B cell (primary cell): Measurements from ENCODE around the gene LZIC. TPM values are rescaled to one million over a fixed set of nuclear protein-coding genes. Genes with fewer than 3 reads are reported as not detected.

Source experiments
- ATAC-seq: fragments of 200-7000 bp; cut with Tn5 transposase; one replicate; pipeline ENCODE4 v1.10.0; 2021; ENCODE audit warnings: low read depth, mild to moderate bottlenecking, moderate number of reproducible peaks, moderate library complexity
- CTCF ChIA-PET: fragments of 350-600 bp; sonication (Branson Sonifier 250); formaldehyde crosslinking; loops from one replicate; lab custom pipeline; 2021; ENCODE audit warnings: antibody characterized with exemption, inconsistent platforms; lab: Charles Lee
- POLR2A ChIA-PET: fragments of 350-600 bp; sonication (Branson Sonifier 250); formaldehyde crosslinking; loops from one replicate; lab custom pipeline; 2021; ENCODE audit warnings: antibody characterized with exemption; lab: Charles Lee
- DNase-seq: peaks from one replicate; pipeline ENCODE4 v3.0.0; 2013
- H2AFZ ChIP-seq: 2 replicates; pipeline ENCODE4 v1.6.1; 2012; ENCODE audit warnings: mild to moderate bottlenecking, low read depth, low read length; ENCODE audit not compliant: insufficient read depth, poor library complexity, severe bottlenecking
- H3K27ac ChIP-seq, 2 donors: 1 replicate in 1 of 2; 2 replicates in 1 of 2; pipeline ENCODE4 v1.5.1; 2012 to 2013; ENCODE audit warnings: low read length in 2 of 2, mild to moderate bottlenecking in 2 of 2, moderate library complexity in 1 of 2
- H3K27me3 ChIP-seq, 4 experiments: fragments of 200-600 bp in 1 of 4; sonication (generic) in 1 of 4; replicated peaks in 1 of 4; 1 replicate in 2 of 4; 2 replicates in 2 of 4; pipeline versions ENCODE4 v1.6.1 to v1.7.0; 2013 to 2016; ENCODE audit warnings: low read length in 3 of 4, mild to moderate bottlenecking in 2 of 4, mixed read lengths in 1 of 4, moderate library complexity in 1 of 4; ENCODE audit not compliant: insufficient read depth in 4 of 4, control insufficient read depth in 3 of 4; ENCODE audit errors: control extremely low read depth in 1 of 4
- H3K36me3 ChIP-seq, 2 experiments: replicated peaks in 1 of 2; 1 replicate in 1 of 2; 2 replicates in 1 of 2; pipeline versions ENCODE4 v1.6.1 to v1.7.1; 2013; ENCODE audit warnings: low read length in 1 of 2; ENCODE audit not compliant: insufficient read depth in 2 of 2, control insufficient read depth in 1 of 2; ENCODE audit errors: control extremely low read depth in 1 of 2, extremely low read depth in 1 of 2
- H3K4me1 ChIP-seq, 2 donors: fragments of 200-600 bp in 1 of 2; sonication (generic) in 1 of 2; 1 replicate in 1 of 2; 2 replicates in 1 of 2; pipeline versions ENCODE4 v1.5.1 to v1.6.1; 2013 to 2017; ENCODE audit warnings: low read length in 2 of 2; ENCODE audit not compliant: control insufficient read depth in 2 of 2, insufficient read depth in 2 of 2
- H3K4me2 ChIP-seq: replicated peaks from 2 replicates; pipeline ENCODE3; 2012; ENCODE audit warnings: mild to moderate bottlenecking, low read depth, low read length; ENCODE audit not compliant: poor library complexity, severe bottlenecking
- H3K4me3 ChIP-seq, 5 experiments: fragments of 200-600 bp in 1 of 5; sonication (generic) in 1 of 5; 1 replicate in 3 of 5; 2 replicates in 2 of 5; pipeline versions ENCODE4 v1.5.1 to v1.7.0; 2011 to 2016; ENCODE audit warnings: low read length in 4 of 5, mild to moderate bottlenecking in 4 of 5, low read depth in 2 of 5, control low read depth in 1 of 5, moderate library complexity in 1 of 5; ENCODE audit not compliant: insufficient read depth in 1 of 5; ENCODE audit errors: control extremely low read depth in 1 of 5, extremely low read depth in 1 of 5
- H3K79me2 ChIP-seq: fragments of 200-600 bp; sonication (generic); one replicate; pipeline ENCODE4 v1.6.0; 2016; ENCODE audit warnings: low read length; ENCODE audit not compliant: control insufficient read depth, insufficient read depth
- H3K9ac ChIP-seq: fragments of 200-600 bp; sonication (generic); 2 replicates; pipeline ENCODE4 v1.6.1; 2017; ENCODE audit warnings: mild to moderate bottlenecking, low read length, moderate library complexity
- H3K9me3 ChIP-seq, 3 donors: one replicate each; pipeline versions ENCODE4 v1.6.1 to v1.7.1; 2013; ENCODE audit warnings: low read length in 2 of 3; ENCODE audit not compliant: control insufficient read depth in 2 of 3, insufficient read depth in 1 of 3; ENCODE audit errors: control extremely low read depth in 1 of 3
- H4K20me1 ChIP-seq: 2 replicates; pipeline ENCODE4 v1.6.0; 2012; ENCODE audit warnings: mild to moderate bottlenecking, low read length; ENCODE audit not compliant: insufficient read depth, control insufficient read depth, poor library complexity, severe bottlenecking
- H3K27ac Mint-ChIP-seq: one replicate; pipeline ENCODE4 v1.8.0; 2021; ENCODE audit warnings: mixed read lengths
- H3K27me3 Mint-ChIP-seq: one replicate; pipeline ENCODE4 v1.8.0; 2021; ENCODE audit warnings: mixed read lengths
- H3K4me1 Mint-ChIP-seq: one replicate; pipeline ENCODE4 v1.8.0; 2021; ENCODE audit warnings: mixed read lengths
- H3K4me3 Mint-ChIP-seq: one replicate; pipeline ENCODE4 v1.8.0; 2021; ENCODE audit warnings: mixed read lengths
- H3K9me3 Mint-ChIP-seq: one replicate; pipeline ENCODE4 v1.8.0; 2022; ENCODE audit warnings: mixed read lengths; ENCODE audit not compliant: insufficient read depth
- EZH2 ChIP-seq: IDR thresholded peaks from 2 replicates; pipeline ENCODE4 v1.6.1; 2012; ENCODE audit warnings: borderline replicate concordance, low read depth, mild to moderate bottlenecking, moderate library complexity, low read length; ENCODE audit not compliant: insufficient read depth, poor library complexity, severe bottlenecking
- whole genome bisulfite sequencing: methylation state at CpG from one replicate; pipeline ENCODE4 v1.1.5; 2013; ENCODE audit warnings: missing lambda C conversion rate; ENCODE audit not compliant: insufficient coverage; 5-methylcytosine and 5-hydroxymethylcytosine counted together
- intact Hi-C: fragments of 100-400 bp; cut with micrococcal nuclease; formaldehyde crosslinking; loops from one replicate; pipeline ENCODE4 v1.10.0; 2022
- polyA plus RNA-seq: library from polyadenylated mRNA; depleted of rRNA; stranded (reverse); fragments of >200 nt; gene quantifications from 2 replicates; pipeline ENCODE4 v1.2.3, GENCODE V29; 2012
- total RNA-seq, 2 donors: library from RNA; stranded (reverse); fragments of 120-200 nt in 1 of 2; gene quantifications; 1 replicate in 1 of 2; 2 replicates in 1 of 2; pipeline versions ENCODE4 v1.2.3 to v1.2.4, GENCODE V29; 2013 to 2022
- TF ChIP-seq, protein P1 (sequence below): fragments of 200-600 bp; IDR thresholded peaks from one replicate; pipeline ENCODE4 v1.8.0; 2022; ENCODE audit warnings: antibody characterized with exemption, mild to moderate bottlenecking

LZIC gene
- total and polyA plus RNA-seq, 2 donors (not counting 1 experiment from before 2014, with no cell fraction given), result 6.2 to 26.0 TPM

DNA sequence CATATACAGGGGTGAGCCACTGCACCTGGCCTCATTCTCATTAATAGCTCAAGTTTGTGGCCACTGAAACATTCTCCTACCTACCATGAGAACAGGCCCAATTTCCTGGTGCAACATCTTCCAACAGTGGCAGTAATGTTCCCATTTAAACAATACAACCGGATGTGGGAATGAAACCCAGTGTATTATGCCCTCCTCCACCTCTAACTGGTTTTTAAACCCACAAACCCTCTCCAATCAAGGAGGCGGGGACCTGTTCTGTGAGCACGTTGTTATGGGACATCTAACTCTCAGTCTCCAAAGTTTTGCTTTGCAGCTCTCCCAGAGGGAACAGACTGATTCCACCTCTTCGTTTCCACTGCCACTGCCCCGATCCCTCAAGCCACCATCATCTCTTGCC is 35.8 kb downstream of the LZIC start:
- H3K36me3 ChIP-seq, result no peaks in the 10 kb centered on the region
- CTCF ChIA-PET, result no interaction called here
- WGBS, result 93% methylated on average over 5 of the region's 5 CpGs
- no peak overlapping the region for H3K9ac ChIP-seq
- no peaks in the 10 kb centered on the region for H3K9me3 ChIP-seq
- Mint-ChIP-seq H3K9me3 (no peaks in the 10 kb centered on the region), H3K4me3 (no peak overlapping the region), H3K27ac (no peak overlapping the region), H3K4me1 (peaks cover 29% of the 10 kb centered on the region), H3K27me3 (no peaks in the 10 kb centered on the region)
- DNase-seq (no peak), ATAC-seq (no peak)
- no peak overlapping the region for H3K4me2 ChIP-seq
- H4K20me1 ChIP-seq, result no peaks in the 10 kb centered on the region
- POLR2A ChIA-PET, result no interaction called here
- no peak overlapping the region for H3K27ac ChIP-seq
- peaks cover 25% of the 10 kb centered on the region for H3K79me2 ChIP-seq
- TF ChIP-seq, protein P1, sequence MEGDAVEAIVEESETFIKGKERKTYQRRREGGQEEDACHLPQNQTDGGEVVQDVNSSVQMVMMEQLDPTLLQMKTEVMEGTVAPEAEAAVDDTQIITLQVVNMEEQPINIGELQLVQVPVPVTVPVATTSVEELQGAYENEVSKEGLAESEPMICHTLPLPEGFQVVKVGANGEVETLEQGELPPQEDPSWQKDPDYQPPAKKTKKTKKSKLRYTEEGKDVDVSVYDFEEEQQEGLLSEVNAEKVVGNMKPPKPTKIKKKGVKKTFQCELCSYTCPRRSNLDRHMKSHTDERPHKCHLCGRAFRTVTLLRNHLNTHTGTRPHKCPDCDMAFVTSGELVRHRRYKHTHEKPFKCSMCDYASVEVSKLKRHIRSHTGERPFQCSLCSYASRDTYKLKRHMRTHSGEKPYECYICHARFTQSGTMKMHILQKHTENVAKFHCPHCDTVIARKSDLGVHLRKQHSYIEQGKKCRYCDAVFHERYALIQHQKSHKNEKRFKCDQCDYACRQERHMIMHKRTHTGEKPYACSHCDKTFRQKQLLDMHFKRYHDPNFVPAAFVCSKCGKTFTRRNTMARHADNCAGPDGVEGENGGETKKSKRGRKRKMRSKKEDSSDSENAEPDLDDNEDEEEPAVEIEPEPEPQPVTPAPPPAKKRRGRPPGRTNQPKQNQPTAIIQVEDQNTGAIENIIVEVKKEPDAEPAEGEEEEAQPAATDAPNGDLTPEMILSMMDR, result no peak
- TF ChIP-seq EZH2, result no peak
- H2AFZ ChIP-seq, result no peak overlapping the region
- H3K4me3 ChIP-seq, result no peak overlapping the region
- intact Hi-C loops, result no loop called here
- H3K4me1 ChIP-seq, result peaks cover 10 to 18% of the 10 kb centered on the region in 2 donors
- H3K27me3 ChIP-seq, result no peaks in the 10 kb centered on the region

DNA sequence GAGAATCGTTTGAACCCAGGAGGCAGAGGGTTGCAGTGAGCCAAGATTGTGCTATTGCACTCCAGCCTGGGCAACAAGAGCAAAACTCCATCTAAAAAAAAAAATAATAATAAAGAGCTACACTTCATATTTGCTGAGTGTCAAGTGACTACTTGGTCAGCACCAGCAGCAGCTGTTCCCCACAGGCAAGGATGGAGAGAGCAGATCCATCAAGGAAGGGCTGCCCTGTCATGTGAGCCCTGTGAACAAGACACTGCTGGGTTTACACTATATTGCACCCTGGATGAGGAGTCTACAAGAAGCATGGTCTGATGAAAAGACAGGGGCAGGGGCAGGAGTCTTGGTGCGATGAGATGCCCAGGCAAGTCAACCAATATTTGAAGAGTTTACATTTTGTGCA is 36.7 kb downstream of the LZIC start:
- H3K9me3 Mint-ChIP-seq, result no peaks in the 10 kb centered on the region
- H3K79me2 ChIP-seq, result peaks cover 33% of the 10 kb centered on the region
- no peak overlapping the region for H3K9ac ChIP-seq
- no peaks in the 10 kb centered on the region for H3K27me3 ChIP-seq
- ATAC-seq (no peak), DNase-seq (no peak)
- ChIA-PET POLR2A (no interaction called here), CTCF (no interaction called here)
- H3K9me3 ChIP-seq, result no peaks in the 10 kb centered on the region
- peaks cover 10 to 16% of the 10 kb centered on the region in 2 donors for H3K4me1 ChIP-seq
- H2AFZ ChIP-seq, result no peak overlapping the region
- H3K4me3 Mint-ChIP-seq, result no peak overlapping the region
- H3K27ac Mint-ChIP-seq, result no peak overlapping the region
- H3K36me3 ChIP-seq, result peaks cover 0 to 1% of the 10 kb centered on the region in 2 experiments
- no peak for TF ChIP-seq EZH2
- TF ChIP-seq, protein P1, result no peak
- H3K4me2 ChIP-seq, result no peak overlapping the region
- H3K4me3 ChIP-seq, result no peak overlapping the region
- intact Hi-C loops, result no loop called here
- no peaks in the 10 kb centered on the region for H3K27me3 Mint-ChIP-seq
- peaks cover 24% of the 10 kb centered on the region for H3K4me1 Mint-ChIP-seq
- H3K27ac ChIP-seq, result no peak overlapping the region
- H4K20me1 ChIP-seq, result no peaks in the 10 kb centered on the region
- 100% methylated on average over 1 of the region's 2 CpGs for WGBS
